Measurements from ENCODE around the gene ACSF3. TPM values are rescaled to one million over a fixed set of nuclear protein-coding genes. Genes with fewer than 3 reads are reported as not detected.

The ACSF3 gene
- total and polyA plus RNA-seq, 2 of the 4 experiments (the other 2 are of a cell fraction) = 9.5 to 14.2 TPM

- Histone ChIP-seq H2BK5ac (ENCODE audit: low read depth, low read length, poor library complexity, severe bottlenecking) (no peak overlapping the region), H3K18ac (ENCODE audit: low read depth, low read length) (no peak overlapping the region), H4K91ac (ENCODE audit: insufficient read depth, low read depth, low read length) (no peak overlapping the region), H3K4me1 (ENCODE audit: control insufficient read depth, insufficient read depth, low read length) (peaks cover 9% of the 10 kb centered on the region), H4K20me1 (ENCODE audit: insufficient read depth, low read length) (peaks cover 7% of the 10 kb centered on the region), H3K27me3 (ENCODE audit: control insufficient read depth, insufficient read depth, low read length) (peaks cover 25% of the 10 kb centered on the region), H3K56ac (ENCODE audit: extremely low read depth, insufficient read depth, low read length) (no peak overlapping the region), H2AK5ac (ENCODE audit: low read depth, low read length) (no peak overlapping the region), H2BK15ac (ENCODE audit: low read depth, low read length) (no peak overlapping the region), H3K27ac (ENCODE audit: insufficient read depth, low read length) (no peak overlapping the region), H3K9me3 (ENCODE audit: control insufficient read depth, insufficient read depth, low read length) (no peaks in the 10 kb centered on the region), H2AFZ (replicated peaks; ENCODE audit: low read length, poor library complexity) (no peak overlapping the region), H4K8ac (ENCODE audit: low read depth in 2 of 2, low read length in 2 of 2) (no peak overlapping the region), H3K9me1 (ENCODE audit: insufficient read depth, low read length) (no peaks in the 10 kb centered on the region), H2BK20ac (ENCODE audit: low read depth, low read length) (no peak overlapping the region), H2AK9ac (replicated peaks; ENCODE audit: low read depth, low read length, poor library complexity) (no peak overlapping the region), H3K79me1 (ENCODE audit: low read depth in 1 of 2, low read length in 2 of 2) (no peaks in the 10 kb centered on the region), H3K23ac (ENCODE audit: low read depth, low read length) (no peak overlapping the region), H3K4ac (ENCODE audit: low read depth, low read length) (no peak overlapping the region), H3K9ac (ENCODE audit: low read depth, low read length) (no peak overlapping the region), H2BK120ac (ENCODE audit: low read depth, low read length) (no peak overlapping the region), H3K14ac (replicated peaks; ENCODE audit: low read depth, low read length) (no peak overlapping the region), H3K4me3 (ENCODE audit: insufficient read depth, low read depth, low read length) (no peak overlapping the region), H3K36me3 (ENCODE audit: control insufficient read depth, insufficient read depth, low read length) (no peaks in the 10 kb centered on the region), H4K5ac (ENCODE audit: low read depth, low read length) (no peak overlapping the region), H3K4me2 (ENCODE audit: low read depth, low read length) (no peak overlapping the region)
- ChIA-PET CTCF (no interaction called here), POLR2A (ENCODE audit: unreplicated experiment) (no interaction called here)
- WGBS, 2 experiments (ENCODE audit: extremely low coverage in 2 of 2, insufficient read length in 1 of 2) = 86% methylated on average over 7 of the region's 13 CpGs; no CpG with 5 or more reads in 1 of the 2 experiments
- BruUV-seq (replicated peaks) = no TSS peak
- intact Hi-C loops (cut with micrococcal nuclease) = no loop called here
- TF ChIP-seq POLR2A (IDR thresholded peaks at IDR 0.05; ENCODE audit: low read depth, low read length) (no peak), FOS (IDR thresholded peaks at IDR 0.05; ENCODE audit: low read depth, low read length) (no peak), CTCF (conservative IDR thresholded peaks at IDR 0.05; ENCODE audit: low read depth, low read length) (no peak), NFE2L2 (IDR thresholded peaks at IDR 0.05; ENCODE audit: low read depth, low read length) (no peak), RCOR1 (IDR thresholded peaks at IDR 0.05; ENCODE audit: insufficient replicate concordance, low read length) (no peak), SMC3 (IDR thresholded peaks at IDR 0.05; ENCODE audit: low read depth, low read length) (no peak), CEBPB (IDR thresholded peaks at IDR 0.05; ENCODE audit: low read depth, low read length) (no peak), ELK1 (IDR thresholded peaks at IDR 0.05; ENCODE audit: borderline replicate concordance, low read depth, low read length) (no peak), CHD1 (IDR thresholded peaks at IDR 0.05; ENCODE audit: low read depth, low read length) (no peak), BHLHE40 (IDR thresholded peaks at IDR 0.05; ENCODE audit: low read depth, low read length) (no peak)
- dilution Hi-C loops (cut with HindIII; ENCODE audit: low sequenced_read_pairs, unreplicated experiment) = no loop called here
- DNase-seq (no peak), ATAC-seq (ENCODE audit: low read depth) (no peak)
- in situ Hi-C loops (cut with MboI; ENCODE audit: low sequenced_read_pairs) = no loop called here
Measured at GRCh38 chr16:89197033-89197632, 103.5 kb downstream of the ACSF3 start.
